GM10266 (cell line): ENCODE data around the gene ZBTB21.
A peak's percentile ranks its signal among the peaks of the same experiment; 100 is the strongest.

Experiments used
- DNase-seq: peaks from one replicate; pipeline ENCODE4 v3.0.0; 2012; ENCODE audit errors: extremely low spot score
- CTCF ChIP-seq: IDR thresholded peaks from 2 replicates; pipeline ENCODE4 v1.5.1; 2012; ENCODE audit warnings: mild to moderate bottlenecking, low read depth; ENCODE audit not compliant: control insufficient read depth, insufficient read depth; ENCODE audit errors: missing control alignments

ZBTB21 gene

GRCh38 chr21:41956926-41957729, 53.0 kb downstream of the ZBTB21 start:
- DNase-seq, result no peak

DNA sequence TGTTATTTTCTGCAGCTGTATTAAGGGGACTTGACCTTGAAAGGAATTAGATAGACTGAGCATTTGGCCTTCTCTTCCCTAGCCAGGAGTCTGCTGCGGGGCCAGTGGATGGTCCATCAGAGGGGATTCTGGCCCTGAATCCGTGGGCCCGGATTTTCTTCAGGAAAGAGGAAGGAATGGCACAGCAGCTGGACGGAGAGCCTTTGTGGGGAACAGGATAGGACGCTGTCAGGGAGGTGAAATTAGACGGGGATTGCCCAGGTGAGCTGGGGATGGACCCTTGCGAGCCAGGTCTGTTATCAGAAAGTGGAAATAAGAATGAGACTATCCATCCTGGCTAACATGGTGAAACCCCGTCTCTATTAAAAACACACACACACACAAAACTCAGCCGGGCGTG, 54.6 kb downstream of the ZBTB21 start:
- DNase-seq, result no peak
- TF ChIP-seq CTCF, result no peak

More at GRCh38 chr21:41956926-41957729, 53.0 kb downstream of the ZBTB21 start:
- TF ChIP-seq CTCF, result no peak

DNA sequence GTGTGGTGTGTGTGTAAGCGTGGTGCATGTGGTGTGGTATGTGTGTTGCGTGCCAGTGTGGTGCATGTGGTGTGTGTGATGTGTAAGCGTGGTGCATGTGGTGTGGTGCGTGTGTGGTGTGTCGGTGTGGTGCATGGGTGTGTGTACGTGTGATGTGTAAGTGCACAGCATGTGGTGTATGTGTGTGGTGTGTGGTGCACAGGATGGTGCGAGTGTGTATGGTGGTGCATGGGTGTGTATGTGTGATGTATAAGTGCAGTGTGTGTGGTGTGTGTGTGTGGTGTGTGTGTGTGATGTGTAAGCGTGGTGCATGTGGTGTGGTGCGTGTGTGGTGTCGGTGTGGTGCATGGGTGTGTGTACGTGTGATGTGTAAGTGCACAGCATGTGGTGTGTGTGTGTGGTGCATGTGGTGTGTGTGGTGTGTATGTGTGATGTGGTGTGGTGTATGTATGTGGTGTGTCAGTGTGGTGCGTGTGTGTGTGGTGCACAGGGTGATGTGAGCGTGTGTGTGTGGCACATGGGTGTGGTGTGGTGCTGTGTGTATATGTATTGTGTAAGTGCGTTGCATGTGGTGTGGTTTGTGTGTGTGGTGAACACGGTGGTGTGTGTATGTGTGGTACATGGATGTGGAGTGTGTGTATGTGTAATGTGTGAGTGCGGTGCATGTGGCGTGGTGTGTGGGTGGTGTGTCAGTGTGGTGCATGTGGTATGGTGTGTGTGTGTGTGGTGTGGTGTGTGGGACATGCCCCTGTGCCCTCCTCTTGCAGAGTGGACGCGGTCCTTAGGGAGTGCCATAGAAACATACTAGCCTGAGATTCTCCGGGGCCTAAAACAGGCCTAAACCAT, 55.3 kb downstream of the ZBTB21 start:
- DNase-seq, result peak; percentile 34
- no peak for TF ChIP-seq CTCF

GRCh38 chr21:41953831-41954653, 56.1 kb downstream of the ZBTB21 start, which contains the start of gene C2CD2:
Gene C2CD2 (minus strand): TSS chr21:41954018. CDS start chr21:41953648, 370 bp downstream.
- no peak for TF ChIP-seq CTCF
- DNase-seq, result peak; percentile 97

DNA sequence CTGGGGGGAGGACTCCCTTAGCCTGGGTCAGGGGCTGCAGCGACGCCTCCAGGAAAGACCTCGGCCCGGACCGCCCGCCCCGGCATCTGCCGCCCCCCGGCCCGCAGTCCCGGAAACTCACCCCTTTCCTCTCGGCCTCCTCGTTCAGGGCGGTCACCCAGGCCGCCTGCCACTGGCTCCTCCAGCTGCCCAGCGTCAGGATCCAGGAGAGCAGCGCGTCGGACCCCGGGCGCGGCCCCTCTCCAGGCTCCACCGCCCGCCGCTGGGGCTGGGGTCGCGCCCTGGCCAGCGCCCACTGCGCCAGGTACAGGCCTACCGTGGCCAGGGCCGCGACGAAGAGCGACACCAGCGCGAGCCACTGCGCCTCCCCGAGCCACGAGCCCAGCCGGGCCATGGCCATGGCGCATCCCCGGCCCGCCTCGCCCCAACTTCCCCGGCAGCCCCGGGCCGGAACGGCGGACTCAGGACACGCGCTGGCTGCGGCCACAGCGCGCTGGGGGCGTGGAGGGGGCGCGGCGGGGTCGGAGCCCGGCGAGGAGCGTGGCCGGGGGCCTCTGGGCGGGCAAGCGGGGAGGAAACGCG, 56.8 kb downstream of the ZBTB21 start:
- DNase-seq, result peak; percentile 70
- TF ChIP-seq CTCF, result no peak

- no peak for DNase-seq
- TF ChIP-seq CTCF, result no peak
These were observed 57.5 kb downstream of the ZBTB21 start for GRCh38 chr21:41952568-41953248.
